ENCODE results near the gene METTL15.
"Not testable (repeated sequence)": the region's sequence is repeated elsewhere in the genome, so short reads cannot be mapped to it uniquely, and the experiment has no call there.

Gene METTL15

GRCh38 chr11:28245131-28245530 lies 136.9 kb downstream of the METTL15 start:
- peak; percentile 55 for DNase-seq (ENCODE audit: low read depth)
- no peak overlapping the region for H3K4me3 ChIP-seq (ENCODE audit: low read depth, low read length)
- TF ChIP-seq CTCF (conservative IDR thresholded peaks at IDR 0.05; ENCODE audit: low read depth, low read length): no peak

- no peak for DNase-seq (ENCODE audit: low read depth)
- no peak overlapping the region for H3K4me3 ChIP-seq (ENCODE audit: low read depth, low read length)
- TF ChIP-seq CTCF (conservative IDR thresholded peaks at IDR 0.05; ENCODE audit: low read depth, low read length): no peak
Observed at GRCh38 chr11:28250192-28250591, 142.0 kb downstream of the METTL15 start.

GRCh38 chr11:28251257-28251656 lies 143.1 kb downstream of the METTL15 start:
- DNase-seq (ENCODE audit: low read depth): no peak
- no peak overlapping the region for H3K4me3 ChIP-seq (ENCODE audit: low read depth, low read length)
- no peak for TF ChIP-seq CTCF (conservative IDR thresholded peaks at IDR 0.05; ENCODE audit: low read depth, low read length)

GRCh38 chr11:28257761-28258160 lies 149.6 kb downstream of the METTL15 start:
- H3K4me3 ChIP-seq (ENCODE audit: low read depth, low read length): no peak overlapping the region
- peak; percentile 42 for DNase-seq (ENCODE audit: low read depth)
- TF ChIP-seq CTCF (conservative IDR thresholded peaks at IDR 0.05; ENCODE audit: low read depth, low read length): no peak

GRCh38 chr11:28259177-28259843 lies 151.1 kb downstream of the METTL15 start:
- DNase-seq (ENCODE audit: low read depth): peak; percentile 22
- no peak for TF ChIP-seq CTCF (conservative IDR thresholded peaks at IDR 0.05; ENCODE audit: low read depth, low read length)
- H3K4me3 ChIP-seq (ENCODE audit: low read depth, low read length): no peak overlapping the region

- DNase-seq (ENCODE audit: low read depth): no peak
- H3K4me3 ChIP-seq (ENCODE audit: low read depth, low read length): no peak overlapping the region
- no peak for TF ChIP-seq CTCF (conservative IDR thresholded peaks at IDR 0.05; ENCODE audit: low read depth, low read length)
Observed at GRCh38 chr11:28268925-28269324, 160.7 kb downstream of the METTL15 start.

- TF ChIP-seq CTCF (conservative IDR thresholded peaks at IDR 0.05; ENCODE audit: low read depth, low read length): no peak
- DNase-seq (ENCODE audit: low read depth): no peak
- no peak overlapping the region for H3K4me3 ChIP-seq (ENCODE audit: low read depth, low read length)
Observed at GRCh38 chr11:28269586-28269985, 161.4 kb downstream of the METTL15 start.

GRCh38 chr11:28272247-28272646 lies 164.1 kb downstream of the METTL15 start:
- not testable (repeated sequence) for DNase-seq (ENCODE audit: low read depth)

More at GRCh38 chr11:28272247-28272646, 164.1 kb downstream of the METTL15 start:
- not testable (repeated sequence) for H3K4me3 ChIP-seq (ENCODE audit: low read depth, low read length)

Data from choroid plexus epithelial cell (primary cell).